ENCODE results near the gene RBM44.
"Not testable (repeated sequence)": the region's sequence is repeated elsewhere in the genome, so short reads cannot be mapped to it uniquely, and the experiment has no call there.

Gene RBM44

DNA sequence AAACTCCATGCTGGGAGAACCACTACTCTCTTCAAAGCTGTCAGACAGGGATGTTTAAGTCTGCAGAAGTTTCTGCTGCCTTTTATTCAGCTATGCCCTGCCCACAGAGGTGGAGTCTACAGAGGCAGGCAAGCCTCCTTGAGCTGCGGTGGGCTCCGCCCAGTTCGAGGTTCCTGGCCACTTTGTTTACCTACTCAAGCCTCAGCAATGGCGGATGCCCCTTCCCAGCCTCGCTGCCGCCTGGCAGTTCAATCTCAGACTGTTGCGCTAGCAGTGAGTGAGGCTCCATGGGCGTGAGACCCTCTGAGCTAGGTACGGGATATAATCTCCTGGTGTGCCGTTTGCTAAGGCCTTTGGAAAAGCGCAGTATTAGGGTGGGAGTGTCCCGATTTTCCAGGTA lies 50.4 kb downstream of the RBM44 start:
- not testable (repeated sequence) for DNase-seq (ENCODE audit: low read depth in 3 of 3)

DNA sequence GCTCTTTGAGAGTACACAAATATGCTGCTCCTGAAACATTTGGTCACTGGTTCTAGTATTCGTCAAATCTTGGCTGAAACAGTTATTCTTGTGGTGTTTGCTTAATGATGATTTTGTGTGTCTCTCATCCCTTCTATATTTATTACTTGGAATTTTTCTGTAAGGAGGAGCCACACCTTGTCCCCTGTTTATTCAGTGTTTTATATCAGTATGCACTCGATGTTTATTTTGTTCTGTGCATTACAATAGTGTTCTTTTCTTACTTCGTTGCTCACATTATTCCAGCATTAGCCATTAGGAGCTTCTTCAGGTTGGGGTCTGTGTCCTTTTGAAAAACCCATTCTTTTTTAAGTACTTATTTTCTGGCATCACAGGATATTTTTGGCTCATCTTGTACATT lies 55.7 kb downstream of the RBM44 start:
- no peak for DNase-seq (ENCODE audit: low read depth in 3 of 3)

DNA sequence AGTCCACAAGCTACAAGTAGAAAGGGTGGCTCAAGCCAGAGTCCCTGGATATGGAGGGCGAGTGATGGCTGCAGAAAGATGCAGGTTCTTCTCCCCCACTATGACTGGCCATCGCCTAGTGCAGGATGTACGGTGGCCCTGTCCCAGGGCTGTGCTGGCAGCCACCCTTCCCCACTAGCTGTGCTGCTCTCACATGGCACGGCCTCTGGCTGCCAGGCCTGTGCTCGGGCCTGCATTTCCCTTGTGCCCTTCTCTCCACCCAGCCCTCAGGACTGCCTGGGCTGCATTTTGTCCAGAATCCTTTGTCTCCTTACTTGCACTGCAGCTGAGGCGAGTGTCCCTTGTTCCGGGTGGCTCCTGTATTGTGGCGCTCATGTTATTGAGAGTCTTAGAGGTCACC lies 59.2 kb downstream of the RBM44 start:
- no peak for DNase-seq (ENCODE audit: low read depth in 3 of 3)

DNA sequence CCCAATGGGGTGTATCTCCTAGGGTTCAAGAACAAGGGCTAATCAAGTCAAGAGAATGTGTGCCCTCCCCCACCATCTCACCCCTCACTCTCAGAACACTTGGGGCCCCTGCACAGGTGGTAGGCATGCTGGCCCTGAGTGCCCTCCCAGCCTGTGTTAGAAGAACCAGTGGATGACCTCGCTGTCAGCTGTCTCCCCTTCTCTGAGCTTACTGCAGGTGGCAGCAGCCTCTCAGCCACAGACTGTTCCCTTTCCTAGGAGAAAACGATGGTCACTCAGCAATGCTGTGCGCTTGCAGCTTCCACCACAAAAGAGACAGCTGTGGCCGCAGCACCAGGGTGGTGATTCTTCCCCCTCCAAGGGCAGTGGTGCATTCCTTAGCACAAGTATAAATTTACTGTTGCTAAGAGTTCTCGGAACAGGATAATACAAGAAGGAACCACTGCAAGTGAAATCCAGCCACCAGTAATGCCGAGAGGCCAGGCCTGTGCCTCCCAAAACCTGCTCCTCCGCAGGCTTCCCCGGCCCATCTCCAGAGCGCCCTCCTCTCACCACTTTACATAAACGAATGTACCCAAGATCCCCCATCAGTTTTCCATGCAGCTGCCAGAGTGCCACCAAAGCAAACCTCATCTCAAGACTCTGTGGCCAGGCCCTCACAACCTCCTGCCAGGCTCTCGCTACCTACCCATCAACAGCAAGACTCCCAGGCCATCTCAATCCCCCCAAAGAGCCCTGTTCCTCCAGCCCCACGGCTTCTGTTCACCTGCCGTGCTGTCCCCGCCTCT lies 59.9 kb downstream of the RBM44 start:
- DNase-seq (ENCODE audit: low read depth in 3 of 3) = peak in 1 of 3 donors; percentile 17

DNA sequence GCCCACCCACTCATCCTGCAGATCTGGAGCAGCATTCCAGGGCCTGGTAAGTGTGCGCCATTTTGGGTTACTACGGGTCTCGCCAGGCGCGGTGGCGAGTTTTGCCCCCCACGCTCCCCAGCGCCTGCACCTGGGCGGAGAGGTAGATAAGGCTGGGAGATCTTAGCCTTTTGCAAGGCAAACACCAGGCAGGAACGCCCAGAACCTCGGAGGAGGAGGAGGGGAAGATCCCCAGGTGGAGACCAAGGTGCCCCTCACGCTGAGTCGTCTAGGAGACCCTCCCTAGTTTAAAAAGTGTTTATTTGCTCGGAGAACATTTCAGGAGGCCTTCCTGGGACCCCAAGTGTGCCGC lies 60.5 kb downstream of the RBM44 start:
- DNase-seq (ENCODE audit: low read depth in 3 of 3) = no peak

DNA sequence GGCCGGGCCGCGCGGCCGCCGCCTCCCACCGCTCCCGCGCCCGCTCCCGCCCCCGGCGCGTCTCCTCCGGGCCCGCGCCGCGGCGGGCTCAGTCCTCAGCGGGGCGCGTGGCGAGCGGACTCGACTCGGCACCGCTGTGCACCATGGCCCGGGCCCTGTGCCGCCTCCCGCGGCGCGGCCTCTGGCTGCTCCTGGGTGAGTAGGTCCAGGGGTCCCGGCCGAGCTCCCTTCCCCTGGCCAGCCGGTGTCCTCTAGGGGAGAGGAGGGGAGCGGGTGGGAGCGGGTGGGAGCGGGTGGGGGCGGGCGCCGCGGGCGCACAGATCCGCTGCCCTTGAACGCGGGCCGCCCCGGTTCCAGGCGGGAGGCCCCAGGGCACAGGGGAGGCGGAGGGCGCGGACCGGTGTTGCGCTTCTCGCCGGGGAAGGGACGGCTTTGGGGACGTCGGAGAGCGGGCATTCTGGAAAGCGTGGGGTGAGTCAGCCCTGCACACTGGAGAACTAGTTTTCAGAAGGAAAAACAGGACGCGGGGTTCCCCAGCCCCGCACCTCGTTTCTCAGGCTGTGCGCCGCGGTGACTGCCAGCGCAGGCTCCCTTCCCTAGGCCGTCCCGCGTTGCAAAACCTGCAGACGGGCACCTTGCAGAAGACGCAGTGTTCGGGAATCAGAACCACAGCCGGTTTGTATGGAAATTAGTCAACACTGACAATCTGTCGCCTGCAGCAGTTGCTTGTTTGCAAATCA lies 61.1 kb downstream of the RBM44 start, which contains the start of gene RAMP1:
Gene RAMP1, plus strand, starts transcription at position 91 of the 740 bp plus-strand sequence. Its CDS starts 53 bp downstream, at position 144.
- no peak for DNase-seq (ENCODE audit: low read depth in 3 of 3)

DNA sequence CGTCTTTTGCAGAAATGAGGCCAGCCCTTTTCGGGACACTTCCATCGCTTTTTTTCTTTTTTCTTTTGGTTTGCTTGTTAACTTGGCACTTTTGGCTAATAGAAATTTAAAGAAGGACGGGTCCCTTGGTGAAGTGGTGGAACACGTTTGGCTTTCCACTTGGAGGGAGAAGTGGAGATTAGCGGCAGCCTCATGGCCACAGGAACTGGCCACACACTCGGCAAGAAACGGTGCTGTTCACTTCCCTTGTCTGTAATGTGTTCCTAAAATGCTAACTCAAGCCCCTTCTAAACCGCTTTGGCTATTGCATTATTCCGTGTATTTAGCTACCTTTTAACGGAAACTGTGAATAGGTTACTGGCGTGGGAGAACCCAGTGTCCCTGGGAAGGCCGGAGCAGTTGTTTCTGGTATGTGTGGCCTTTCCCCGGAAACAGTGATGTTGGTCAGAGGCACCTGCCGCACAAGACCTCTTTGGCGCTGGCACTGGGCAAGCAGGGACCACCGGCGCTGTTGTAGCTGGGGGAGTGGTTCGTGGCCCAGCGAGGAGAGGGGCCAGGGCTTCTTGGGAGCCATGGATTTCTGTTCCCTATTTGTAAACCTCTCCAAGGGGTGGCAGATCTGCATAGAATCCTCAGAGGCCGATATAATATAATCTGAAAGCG lies 61.8 kb downstream of the RBM44 start:
- DNase-seq (ENCODE audit: low read depth in 3 of 3) = no peak

DNA sequence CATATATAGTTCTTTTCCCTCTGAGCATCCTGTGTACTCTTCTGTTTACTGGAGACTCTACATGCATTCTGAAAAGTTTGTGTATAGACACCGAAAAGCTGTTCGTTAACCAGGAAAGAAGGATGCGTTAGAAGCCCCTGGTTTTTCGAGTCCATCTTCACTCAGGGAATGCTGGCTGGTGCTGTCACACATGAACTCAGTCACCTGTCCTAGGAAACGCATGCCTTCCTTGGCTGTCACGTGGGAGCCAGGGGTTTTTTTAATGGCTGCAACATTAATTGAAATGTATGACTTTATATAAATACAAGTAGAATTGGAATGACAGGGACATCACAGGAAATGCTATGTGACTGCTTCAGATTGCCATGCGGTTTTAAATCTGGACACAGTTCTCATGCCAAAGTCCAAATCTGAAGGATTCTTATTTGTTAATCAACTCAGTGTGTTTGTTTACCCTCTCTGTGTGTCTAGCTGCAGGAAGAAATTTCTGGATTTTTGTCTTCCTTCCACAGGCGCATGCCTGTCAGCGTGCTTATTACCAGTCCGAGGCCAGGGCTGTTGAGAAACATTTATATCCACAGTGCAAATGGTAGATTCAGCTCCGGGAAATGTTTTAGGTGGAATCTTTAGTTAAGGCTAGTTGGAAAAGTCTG lies 63.4 kb downstream of the RBM44 start:
- no peak for DNase-seq (ENCODE audit: low read depth in 3 of 3)

DNA sequence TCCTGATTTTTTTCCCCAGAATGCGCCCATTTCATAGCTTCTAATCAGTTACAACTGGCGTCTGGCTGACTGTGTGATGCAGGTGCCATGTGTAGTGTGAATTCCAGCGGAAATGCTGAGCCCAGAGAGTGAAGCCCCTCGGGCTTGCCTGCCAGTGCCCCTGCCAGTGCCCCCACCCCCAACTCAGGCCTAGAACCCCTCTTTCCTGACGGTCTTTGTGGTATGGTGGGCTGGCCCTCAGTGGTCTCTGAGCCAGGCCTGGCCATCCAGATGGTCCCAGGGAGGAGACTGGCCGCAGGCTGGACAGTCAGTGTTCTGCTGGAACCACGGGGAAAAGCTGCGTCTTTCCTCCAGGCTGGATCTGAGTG lies 63.9 kb downstream of the RBM44 start:
- DNase-seq (ENCODE audit: low read depth in 3 of 3) = no peak

DNA sequence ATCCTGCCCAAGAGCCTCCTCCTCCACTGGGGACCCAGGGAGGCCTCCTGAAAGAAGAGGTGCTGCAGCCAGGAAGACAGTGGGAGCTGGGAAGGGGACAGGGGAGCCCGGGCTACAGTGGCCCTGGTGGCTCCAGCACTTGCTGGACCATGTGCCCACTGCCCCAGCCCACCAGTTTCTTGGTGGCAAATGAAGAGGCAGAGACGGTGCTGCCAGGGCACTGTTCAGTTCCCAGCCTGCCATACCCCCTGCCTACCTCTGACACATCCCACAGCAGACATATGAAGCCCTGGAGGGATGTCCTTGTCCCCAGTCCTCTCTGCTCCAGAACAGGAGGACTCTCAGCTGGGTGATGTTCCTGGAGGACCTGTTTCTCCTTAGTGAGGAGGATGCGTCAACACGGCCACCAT lies 64.5 kb downstream of the RBM44 start:
- DNase-seq (ENCODE audit: low read depth in 3 of 3) = no peak

DNA sequence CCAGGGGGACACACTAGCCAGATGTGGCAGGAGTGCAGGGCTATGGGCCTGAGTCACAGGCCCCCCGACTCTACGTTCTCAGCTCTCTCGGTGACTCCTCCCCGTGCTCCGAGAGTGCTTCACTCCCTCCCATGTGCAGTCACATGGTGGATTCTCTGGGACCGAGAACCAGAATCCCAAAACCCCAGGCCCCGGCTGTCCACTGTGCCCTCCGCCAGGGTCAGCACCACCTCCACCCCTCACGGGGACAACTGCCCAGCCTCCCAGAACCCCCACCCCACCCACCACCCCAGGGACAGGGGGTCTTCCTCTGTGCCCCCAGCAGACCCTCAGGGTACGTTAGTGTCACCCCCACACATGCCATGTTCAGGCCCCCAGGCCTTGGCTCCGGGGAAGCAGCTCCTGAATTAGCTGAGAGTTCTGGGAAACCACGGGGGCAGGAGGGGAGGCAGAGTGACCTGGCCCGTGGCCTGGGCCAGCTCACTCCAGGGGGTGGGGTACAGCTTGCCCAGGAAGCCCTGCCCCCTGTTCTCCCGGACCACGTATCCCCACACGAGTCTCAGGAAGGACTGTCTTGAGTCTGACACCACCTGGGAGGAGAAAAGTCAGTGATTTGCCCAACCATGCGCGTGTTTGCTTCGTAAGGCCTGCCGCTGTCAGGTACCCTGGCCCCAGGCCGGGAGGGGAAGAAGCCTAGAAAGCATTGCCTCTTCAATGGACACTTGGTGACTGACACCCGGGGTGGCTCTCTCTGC lies 65.3 kb downstream of the RBM44 start:
- DNase-seq (ENCODE audit: low read depth in 3 of 3) = no peak

DNA sequence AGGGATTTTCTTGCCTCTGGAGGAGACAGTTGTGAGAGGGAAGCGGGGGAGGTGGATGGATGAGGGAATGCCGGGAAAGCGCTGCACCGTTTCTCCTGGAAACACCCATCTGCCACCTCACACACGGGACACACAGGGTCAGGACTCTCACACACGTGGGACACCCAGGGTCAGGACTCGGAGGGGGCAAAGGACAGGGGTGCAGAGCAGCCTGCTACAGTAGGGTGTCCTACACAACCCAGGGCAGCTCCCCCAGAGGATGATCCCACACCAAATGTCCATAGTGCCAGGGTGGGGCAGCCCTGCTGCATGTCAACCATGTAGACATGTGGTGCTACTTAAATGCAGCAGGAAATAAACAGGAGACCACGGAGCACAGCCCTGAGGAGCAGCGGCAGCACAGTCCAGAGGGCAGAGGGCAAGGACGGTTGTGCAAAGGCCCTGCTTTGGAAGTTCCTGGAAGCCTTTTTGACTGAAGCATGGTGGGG lies 65.9 kb downstream of the RBM44 start:
- no peak for DNase-seq (ENCODE audit: low read depth in 3 of 3)

DNA sequence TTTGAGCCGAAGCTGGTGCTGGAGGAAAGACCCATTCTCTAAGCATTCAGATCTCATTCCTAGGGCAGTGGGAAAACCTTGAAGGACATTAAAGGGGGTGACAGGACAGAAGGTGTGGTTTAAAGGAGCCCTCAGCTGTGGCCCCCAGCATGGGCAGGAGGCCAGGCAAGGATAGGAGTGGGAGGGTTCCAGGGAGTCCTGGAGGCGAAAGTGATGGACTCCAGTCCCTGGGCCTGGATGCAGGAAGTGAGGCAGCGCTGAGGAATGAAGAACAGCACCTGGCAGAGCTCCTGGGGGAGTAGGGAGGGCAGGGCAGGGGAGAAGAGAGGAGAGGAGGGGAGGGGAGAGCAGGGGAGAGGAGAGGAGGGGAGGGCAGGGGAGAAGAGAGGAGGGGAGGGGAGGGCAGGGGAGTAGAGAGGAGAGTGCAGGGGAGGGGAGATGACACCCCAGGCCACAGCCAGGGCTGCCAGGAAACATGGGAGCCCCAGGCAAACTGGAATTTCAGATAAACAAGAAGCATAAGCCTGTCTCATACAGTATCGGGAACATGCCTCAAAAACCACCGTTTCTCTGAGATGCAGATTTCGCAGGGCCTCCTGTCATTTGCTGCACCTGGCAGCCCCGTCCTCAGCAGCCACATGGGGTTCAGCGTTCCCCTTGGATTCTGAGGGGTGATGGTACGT lies 66.5 kb downstream of the RBM44 start:
- DNase-seq (ENCODE audit: low read depth in 3 of 3) = no peak

DNA sequence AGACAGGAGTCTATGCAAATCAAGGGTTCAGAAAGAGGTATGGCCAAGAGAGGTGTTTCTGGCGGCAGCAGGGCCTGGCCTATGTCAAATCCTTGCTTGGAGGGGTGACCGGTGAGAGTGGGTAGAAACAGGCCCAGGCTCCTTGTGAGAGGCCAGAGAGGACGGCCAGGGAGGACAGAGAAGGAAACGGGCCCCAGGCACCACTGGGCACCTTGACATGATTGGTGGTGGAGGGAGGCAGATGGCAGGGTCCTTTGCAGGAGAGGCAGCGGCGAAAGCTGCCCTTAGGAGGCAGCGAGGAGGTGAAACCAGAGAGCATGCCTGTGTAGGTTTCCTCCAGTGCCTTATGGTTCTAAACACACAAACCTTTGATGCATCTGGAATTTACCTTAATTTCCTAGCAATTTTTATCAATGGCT lies 67.1 kb downstream of the RBM44 start:
- DNase-seq (ENCODE audit: low read depth in 3 of 3) = no peak

DNA sequence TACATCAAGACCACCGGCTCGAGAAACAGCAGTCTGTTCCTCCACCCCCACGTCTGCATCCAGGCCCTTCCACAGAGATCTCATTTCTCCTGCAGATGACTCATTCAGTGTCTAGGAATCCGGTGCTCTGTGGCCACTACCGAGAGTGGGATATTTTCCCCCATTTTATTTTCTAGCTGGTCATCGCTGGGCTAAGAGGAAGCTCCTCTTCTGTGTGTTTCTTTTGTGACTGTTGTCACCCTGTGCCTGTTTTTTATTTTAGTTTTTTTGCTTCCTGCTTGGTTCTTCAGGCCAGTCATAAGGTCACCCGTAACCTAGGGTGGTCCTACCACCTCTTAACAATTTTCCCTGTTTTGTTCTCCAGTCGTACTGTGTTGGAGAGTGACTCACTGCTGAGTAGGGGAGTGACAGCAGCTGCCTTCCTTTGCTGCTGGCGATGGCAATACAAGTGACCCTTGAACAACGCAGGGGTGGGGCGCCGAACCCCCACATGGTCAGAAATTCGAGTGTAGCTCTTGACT lies 67.6 kb downstream of the RBM44 start:
- DNase-seq (ENCODE audit: low read depth in 3 of 3) = no peak

DNA sequence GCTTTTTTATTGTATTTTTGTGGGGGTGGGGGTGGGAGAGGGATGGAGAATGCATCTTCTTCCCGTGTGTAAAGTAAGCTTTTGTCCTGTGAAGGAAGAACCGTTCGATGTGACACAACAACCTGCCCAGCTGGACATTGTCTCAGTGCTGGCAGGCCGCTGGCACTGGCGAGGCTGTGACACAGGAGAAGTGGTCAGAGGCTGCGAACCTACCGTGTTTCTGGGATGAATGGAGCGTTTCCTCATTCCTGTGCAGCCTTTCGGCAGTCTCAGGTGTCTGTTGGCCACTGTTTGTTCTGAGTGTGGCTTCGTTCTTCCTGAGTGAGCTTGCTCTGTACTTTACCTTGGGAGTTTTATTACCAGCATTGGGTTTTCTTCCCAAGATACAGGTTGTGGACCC lies 68.9 kb downstream of the RBM44 start:
- DNase-seq (ENCODE audit: low read depth in 3 of 3) = no peak

DNA sequence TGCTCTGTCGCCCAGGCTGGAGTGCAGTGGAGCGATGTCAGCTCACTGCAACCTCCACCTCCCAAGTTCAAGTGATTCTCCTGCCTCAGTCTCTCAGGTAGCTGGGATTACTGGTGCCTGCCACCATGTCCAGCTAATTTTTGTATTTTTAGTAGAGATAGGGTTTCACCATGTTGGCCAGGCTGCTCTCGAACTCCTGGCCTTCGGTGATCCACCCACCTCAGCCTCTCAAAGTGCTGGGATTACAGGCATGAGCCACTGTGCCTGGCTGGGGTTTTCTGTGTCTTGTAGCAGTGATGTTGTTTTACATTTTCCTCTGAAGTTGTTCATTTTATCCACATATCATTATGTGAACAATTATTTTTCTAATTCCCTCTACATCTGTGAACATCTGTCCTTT lies 69.5 kb downstream of the RBM44 start:
- not testable (repeated sequence) for DNase-seq (ENCODE audit: low read depth in 3 of 3)

DNA sequence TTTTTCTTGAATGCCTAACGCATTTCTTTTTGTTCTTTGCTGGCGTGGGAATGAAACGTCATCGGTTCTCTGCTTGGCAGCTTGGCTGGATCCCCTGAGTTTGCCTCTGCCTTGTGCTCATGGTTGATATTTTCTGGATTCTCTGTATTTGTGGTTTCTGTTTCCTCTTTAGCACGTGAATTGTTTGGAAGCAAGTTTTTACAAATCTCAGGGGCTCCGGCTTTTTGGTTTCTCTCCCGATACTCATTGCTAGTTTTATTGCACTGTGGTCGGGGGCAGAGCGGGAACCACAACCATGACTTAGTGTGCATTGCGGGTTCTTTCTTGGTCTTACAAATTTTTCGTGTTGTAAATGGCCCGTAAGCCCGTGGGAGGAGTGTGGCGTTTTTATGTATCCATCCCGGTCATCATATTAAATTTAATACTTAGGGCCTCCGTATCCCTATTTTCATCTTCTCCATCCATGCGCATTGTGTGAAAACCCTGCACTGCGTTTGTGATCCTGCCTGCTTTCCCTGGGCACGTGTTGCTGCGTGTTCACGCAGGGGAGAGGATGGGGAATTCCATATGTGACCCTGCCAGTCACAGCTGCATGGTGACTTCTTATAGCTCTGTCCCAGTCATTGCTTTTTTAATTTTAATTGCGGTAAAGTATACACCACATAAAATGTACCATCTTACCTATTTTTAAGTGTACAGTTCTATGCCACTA lies 70.2 kb downstream of the RBM44 start:
- no peak for DNase-seq (ENCODE audit: low read depth in 3 of 3)

DNA sequence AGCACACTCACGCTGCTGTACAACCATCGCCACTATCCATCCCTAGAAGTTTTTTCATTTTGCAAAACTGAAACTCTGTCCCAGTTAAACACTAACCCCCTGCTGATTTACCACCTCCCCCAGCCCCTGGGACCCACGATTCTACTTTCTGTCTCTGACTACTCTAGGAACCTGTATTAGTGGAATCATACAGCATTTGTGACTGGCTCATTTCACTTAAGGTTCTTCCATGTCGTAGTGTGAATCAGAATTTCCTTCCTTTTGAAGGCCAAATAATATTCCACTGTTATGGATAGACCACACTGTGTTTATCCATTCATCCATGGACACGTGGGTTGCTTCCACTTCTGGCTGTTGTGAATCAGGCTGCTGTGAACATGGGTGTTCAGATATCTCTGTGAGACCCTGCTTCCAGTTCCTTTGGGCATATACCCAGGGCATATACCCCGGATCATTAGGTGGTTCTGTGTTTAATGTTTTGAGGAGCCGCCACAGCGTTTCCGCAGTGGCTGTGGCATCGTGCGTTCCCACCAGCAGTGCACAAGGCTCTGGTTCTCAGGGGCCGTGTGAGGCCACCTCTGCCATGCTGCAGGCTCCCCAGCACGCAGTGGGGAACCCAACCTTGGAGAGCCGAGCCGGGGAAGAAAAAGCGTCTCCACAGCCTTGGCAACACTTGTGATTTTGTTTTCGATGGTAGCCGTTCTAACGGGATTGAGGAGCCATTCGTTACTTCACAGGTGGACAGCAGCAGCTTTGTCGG lies 70.9 kb downstream of the RBM44 start:
- no peak for DNase-seq (ENCODE audit: low read depth in 3 of 3)
